ENCODE measurements around the gene SLC5A2.

Gene SLC5A2

DNA sequence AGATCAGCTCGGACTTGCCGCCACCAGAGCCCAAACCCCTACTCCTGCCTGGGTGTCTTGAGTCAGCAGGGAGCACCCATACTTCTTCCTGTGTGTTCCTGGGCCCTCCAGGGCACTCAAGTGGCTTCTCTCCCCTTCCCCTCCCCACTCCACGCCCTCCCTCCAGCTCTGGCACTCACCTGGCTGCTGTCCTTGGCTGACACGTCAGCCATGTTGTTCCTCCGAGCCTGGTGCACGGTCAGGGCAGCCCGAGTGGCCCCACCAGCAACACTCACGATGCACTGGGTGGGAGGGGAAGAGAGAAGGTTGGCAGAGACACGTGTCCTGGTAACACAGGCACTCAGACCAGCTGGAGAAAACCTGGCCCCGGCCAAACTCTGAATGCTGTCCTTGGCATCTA is 13.7 kb downstream of the SLC5A2 start:
- no peak overlapping the region for H3K27ac ChIP-seq (ENCODE audit: extremely low read depth, low read depth, low read length)
- H3K9me3 ChIP-seq (ENCODE audit: control insufficient read depth, insufficient read depth, low read depth, low read length): no peaks in the 10 kb centered on the region
- H3K4me3 ChIP-seq (ENCODE audit: low read depth, low read length): no peak overlapping the region
- peaks cover 0 to 71% of the 10 kb centered on the region in 2 experiments; a peak in 1 of 3 replicates for H3K36me3 ChIP-seq (ENCODE audit: control insufficient read depth in 2 of 2, insufficient read depth in 1 of 2, low read length in 2 of 2)
- TF ChIP-seq ZNF221 (tag by site-specific recombination; IDR thresholded peaks at IDR 0.05; ENCODE audit: borderline replicate concordance): no peak
- ChIA-PET CTCF (no interaction called here), POLR2A (interaction anchor here (1.9 kb wide), 1 partner anchor 11 kb away, joined by 6 read pairs; the partner anchor contains the start of gene RUSF1)
- no peaks in the 10 kb centered on the region for H3K4me1 ChIP-seq (ENCODE audit: control insufficient read depth, insufficient read depth, low read length)

DNA sequence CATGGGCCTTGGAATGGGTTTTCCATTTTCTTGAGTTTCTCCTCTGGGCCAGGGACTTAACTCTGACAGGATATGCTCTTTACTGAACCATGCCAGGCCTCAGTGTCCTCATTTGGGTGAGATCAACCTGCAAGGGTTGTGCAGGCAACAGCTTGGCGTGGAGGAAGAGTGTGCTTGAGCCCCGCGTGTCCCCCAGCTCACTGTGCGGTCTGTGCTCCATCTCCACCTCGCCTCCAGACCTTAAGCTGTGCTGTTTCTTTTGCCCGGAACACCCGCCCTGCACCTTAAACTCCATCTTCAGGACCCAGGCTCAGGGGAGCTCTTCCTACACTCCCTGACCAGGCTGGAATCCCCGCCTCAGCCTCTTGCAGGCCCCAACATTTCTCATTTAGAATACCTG is 15.6 kb downstream of the SLC5A2 start:
- H3K27ac ChIP-seq (ENCODE audit: extremely low read depth, low read depth, low read length): no peak overlapping the region
- no peaks in the 10 kb centered on the region for H3K9me3 ChIP-seq (ENCODE audit: control insufficient read depth, insufficient read depth, low read depth, low read length)
- ChIA-PET POLR2A (interaction anchor here (1.0 kb wide), 1 partner anchor 10 kb away, joined by 4 read pairs; the partner anchor contains the start of gene RUSF1), CTCF (interaction anchor here (1.1 kb wide), 1 partner anchor 9 kb away, joined by 3 read pairs; no protein-coding TSS in a partner anchor)
- no peak overlapping the region for H3K4me3 ChIP-seq (ENCODE audit: low read depth, low read length)
- TF ChIP-seq ZNF211 (tag by site-specific recombination; IDR thresholded peaks at IDR 0.05; ENCODE audit: low read depth): no peak
- TF ChIP-seq, protein P1, sequence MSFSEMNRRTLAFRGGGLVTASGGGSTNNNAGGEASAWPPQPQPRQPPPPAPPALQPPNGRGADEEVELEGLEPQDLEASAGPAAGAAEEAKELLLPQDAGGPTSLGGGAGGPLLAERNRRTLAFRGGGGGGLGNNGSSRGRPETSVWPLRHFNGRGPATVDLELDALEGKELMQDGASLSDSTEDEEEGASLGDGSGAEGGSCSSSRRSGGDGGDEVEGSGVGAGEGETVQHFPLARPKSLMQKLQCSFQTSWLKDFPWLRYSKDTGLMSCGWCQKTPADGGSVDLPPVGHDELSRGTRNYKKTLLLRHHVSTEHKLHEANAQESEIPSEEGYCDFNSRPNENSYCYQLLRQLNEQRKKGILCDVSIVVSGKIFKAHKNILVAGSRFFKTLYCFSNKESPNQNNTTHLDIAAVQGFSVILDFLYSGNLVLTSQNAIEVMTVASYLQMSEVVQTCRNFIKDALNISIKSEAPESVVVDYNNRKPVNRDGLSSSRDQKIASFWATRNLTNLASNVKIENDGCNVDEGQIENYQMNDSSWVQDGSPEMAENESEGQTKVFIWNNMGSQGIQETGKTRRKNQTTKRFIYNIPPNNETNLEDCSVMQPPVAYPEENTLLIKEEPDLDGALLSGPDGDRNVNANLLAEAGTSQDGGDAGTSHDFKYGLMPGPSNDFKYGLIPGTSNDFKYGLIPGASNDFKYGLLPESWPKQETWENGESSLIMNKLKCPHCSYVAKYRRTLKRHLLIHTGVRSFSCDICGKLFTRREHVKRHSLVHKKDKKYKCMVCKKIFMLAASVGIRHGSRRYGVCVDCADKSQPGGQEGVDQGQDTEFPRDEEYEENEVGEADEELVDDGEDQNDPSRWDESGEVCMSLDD (tag by site-specific recombination; IDR thresholded peaks at IDR 0.05): no peak
- TF ChIP-seq ZBTB21 (tag by site-specific recombination; IDR thresholded peaks at IDR 0.05): no peak
- no peak for TF ChIP-seq ZNF202 (tag by site-specific recombination; IDR thresholded peaks at IDR 0.05; ENCODE audit: borderline replicate concordance)
- no peak for TF ChIP-seq PRDM1 (tag by site-specific recombination; IDR thresholded peaks at IDR 0.05)
- no peak for TF ChIP-seq ZNF560 (tag by site-specific recombination; IDR thresholded peaks at IDR 0.05; ENCODE audit: borderline replicate concordance)
- H3K36me3 ChIP-seq (ENCODE audit: control insufficient read depth in 2 of 2, insufficient read depth in 1 of 2, low read length in 2 of 2): peaks cover 0 to 53% of the 10 kb centered on the region in 2 experiments; a peak in 1 of 3 replicates
- no peaks in the 10 kb centered on the region for H3K4me1 ChIP-seq (ENCODE audit: control insufficient read depth, insufficient read depth, low read length)

DNA sequence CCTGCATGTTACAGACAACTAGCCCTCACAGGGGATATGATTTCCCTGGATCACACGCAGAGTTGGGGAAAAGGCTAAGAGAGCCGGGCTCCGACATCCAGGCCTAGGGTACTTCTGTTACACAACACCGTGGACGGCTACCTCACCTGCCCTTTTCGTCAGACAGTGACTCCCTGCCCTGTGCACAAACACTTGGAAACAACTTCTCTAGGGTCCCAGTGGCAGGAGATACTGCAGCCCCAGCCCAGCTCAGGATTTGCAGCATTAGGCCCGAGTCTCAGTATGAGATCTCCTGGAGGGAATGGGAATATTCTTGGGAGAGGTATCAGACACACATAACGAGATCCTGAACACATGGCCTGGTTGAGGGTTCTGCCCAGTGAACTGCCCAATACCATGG is 17.0 kb downstream of the SLC5A2 start:
- TF ChIP-seq ZNF830 (tag by site-specific recombination; IDR thresholded peaks at IDR 0.05; ENCODE audit: low read depth): no peak
- no peak for TF ChIP-seq TRIM28 (IDR thresholded peaks at IDR 0.05; ENCODE audit: borderline replicate concordance, low read length)
- TF ChIP-seq MZF1 (tag by site-specific recombination; IDR thresholded peaks at IDR 0.05; ENCODE audit: borderline replicate concordance): no peak
- no peak for TF ChIP-seq SETDB1 (IDR thresholded peaks at IDR 0.05; ENCODE audit: insufficient read length, low read length)
- TF ChIP-seq ZNF404 (tag by site-specific recombination; IDR thresholded peaks at IDR 0.05): no peak
- no peak for TF ChIP-seq ZSCAN30 (tag by site-specific recombination; IDR thresholded peaks at IDR 0.05)
- no peak for TF ChIP-seq ZNF266 (tag by site-specific recombination; IDR thresholded peaks at IDR 0.05; ENCODE audit: low read depth)
- no peak for TF ChIP-seq GFI1B (tag by site-specific recombination; IDR thresholded peaks at IDR 0.05)
- TF ChIP-seq ZNF248 (tag by site-specific recombination; IDR thresholded peaks at IDR 0.05): no peak
- TF ChIP-seq ZNF776 (tag by site-specific recombination; IDR thresholded peaks at IDR 0.05; ENCODE audit: borderline replicate concordance): no peak
- TF ChIP-seq KLF7 (tag by site-specific recombination; IDR thresholded peaks at IDR 0.05; ENCODE audit: borderline replicate concordance): no peak
- no peak for TF ChIP-seq ZNF521 (tag by site-specific recombination; IDR thresholded peaks at IDR 0.05)
- no peak for TF ChIP-seq BCL11B (tag by site-specific recombination; IDR thresholded peaks at IDR 0.05; ENCODE audit: low read depth)
- TF ChIP-seq, protein P2, sequence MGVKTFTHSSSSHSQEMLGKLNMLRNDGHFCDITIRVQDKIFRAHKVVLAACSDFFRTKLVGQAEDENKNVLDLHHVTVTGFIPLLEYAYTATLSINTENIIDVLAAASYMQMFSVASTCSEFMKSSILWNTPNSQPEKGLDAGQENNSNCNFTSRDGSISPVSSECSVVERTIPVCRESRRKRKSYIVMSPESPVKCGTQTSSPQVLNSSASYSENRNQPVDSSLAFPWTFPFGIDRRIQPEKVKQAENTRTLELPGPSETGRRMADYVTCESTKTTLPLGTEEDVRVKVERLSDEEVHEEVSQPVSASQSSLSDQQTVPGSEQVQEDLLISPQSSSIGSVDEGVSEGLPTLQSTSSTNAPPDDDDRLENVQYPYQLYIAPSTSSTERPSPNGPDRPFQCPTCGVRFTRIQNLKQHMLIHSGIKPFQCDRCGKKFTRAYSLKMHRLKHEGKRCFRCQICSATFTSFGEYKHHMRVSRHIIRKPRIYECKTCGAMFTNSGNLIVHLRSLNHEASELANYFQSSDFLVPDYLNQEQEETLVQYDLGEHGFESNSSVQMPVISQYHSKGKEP (tag by site-specific recombination; IDR thresholded peaks at IDR 0.05): no peak
- TF ChIP-seq ZBTB21 (tag by site-specific recombination; IDR thresholded peaks at IDR 0.05): no peak
- TF ChIP-seq, protein P3, sequence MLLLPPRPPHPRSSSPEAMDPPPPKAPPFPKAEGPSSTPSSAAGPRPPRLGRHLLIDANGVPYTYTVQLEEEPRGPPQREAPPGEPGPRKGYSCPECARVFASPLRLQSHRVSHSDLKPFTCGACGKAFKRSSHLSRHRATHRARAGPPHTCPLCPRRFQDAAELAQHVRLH (tag by site-specific recombination; IDR thresholded peaks at IDR 0.05): no peak
- TF ChIP-seq ZNF146 (tag by site-specific recombination; IDR thresholded peaks at IDR 0.05): no peak

More for the DNA sequence above, 17.0 kb downstream of the SLC5A2 start:
- ChIA-PET POLR2A (interaction anchor here (0.5 kb wide), 1 partner anchor 28 kb away, joined by 3 read pairs; the partner anchor contains the start of gene AHSP), CTCF (no interaction called here)
- Histone ChIP-seq H3K4me3 (ENCODE audit: low read depth, low read length) (no peak overlapping the region), H3K36me3 (ENCODE audit: control insufficient read depth in 2 of 2, insufficient read depth in 1 of 2, low read length in 2 of 2) (peaks cover 0 to 47% of the 10 kb centered on the region in 2 experiments; a peak in 1 of 3 replicates), H3K27ac (ENCODE audit: extremely low read depth, low read depth, low read length) (no peak overlapping the region), H3K4me1 (ENCODE audit: control insufficient read depth, insufficient read depth, low read length) (no peaks in the 10 kb centered on the region), H3K9me3 (ENCODE audit: control insufficient read depth, insufficient read depth, low read depth, low read length) (no peaks in the 10 kb centered on the region)
